SK-N-SH (cell line): ENCODE data around the gene ZBTB45.

Experiments used
- CHD2 ChIP-seq: fragments of 150-350 bp; IDR thresholded peaks from 2 replicates; pipeline ENCODE4 v1.6.1; 2018; ENCODE audit warnings: low read length; ENCODE audit not compliant: partially characterized antibody
- CTCF ChIP-seq: fragments of 200-600 bp; sonication (generic); IDR thresholded peaks from 2 replicates; pipeline ENCODE4 v1.6.1; 2017; ENCODE audit warnings: antibody characterized with exemption, mild to moderate bottlenecking, moderate library complexity
- EP300 ChIP-seq, 2 experiments: IDR thresholded peaks; 2 replicates each; pipeline versions ENCODE4 v1.4.0 to v1.6.1; 2012; ENCODE audit warnings: borderline replicate concordance in 1 of 2, low read depth in 1 of 2, low read length in 1 of 2
- EZH2phosphoT487 ChIP-seq: fragments of 200-600 bp; sonication (generic); IDR thresholded peaks from 2 replicates; pipeline ENCODE4 v1.6.1; 2017; ENCODE audit warnings: low read depth, mixed run types, mild to moderate bottlenecking, antibody characterized with exemption, moderate library complexity, borderline replicate concordance
- FOSL2 ChIP-seq: IDR thresholded peaks from 2 replicates; pipeline ENCODE4 v1.4.0; 2012; ENCODE audit warnings: low read depth, mild to moderate bottlenecking, moderate library complexity, borderline replicate concordance
- JUND ChIP-seq: IDR thresholded peaks from 2 replicates; pipeline ENCODE4 v1.4.0; 2012
- POLR2AphosphoS5 ChIP-seq: IDR thresholded peaks from 2 replicates; pipeline ENCODE4 v1.6.1; 2012; ENCODE audit warnings: low read depth, low read length
- RCOR1 ChIP-seq: fragments of 150-350 bp; IDR thresholded peaks from 2 replicates; pipeline ENCODE4 v1.6.1; 2017; ENCODE audit warnings: antibody characterized with exemption, low read length
- TAF1 ChIP-seq: IDR thresholded peaks from 2 replicates; pipeline ENCODE4 v1.6.1; 2012; ENCODE audit warnings: low read depth, mild to moderate bottlenecking, low read length, moderate library complexity, borderline replicate concordance
- ZBTB33 ChIP-seq: IDR thresholded peaks from 2 replicates; pipeline ENCODE4 v1.4.0; 2012; ENCODE audit warnings: low read depth, borderline replicate concordance

- no peak for TF ChIP-seq ZBTB33
- TF ChIP-seq CTCF: no peak
- no peak for TF ChIP-seq RCOR1
- no peak for TF ChIP-seq EZH2phosphoT487
- no peak; the same call in 1 of the 2 replicates for TF ChIP-seq POLR2AphosphoS5
- TF ChIP-seq JUND: no peak
- no peak for TF ChIP-seq CHD2
- no peak for TF ChIP-seq EP300 (IDR thresholded peaks at IDR 0.05; ENCODE audit: borderline replicate concordance in 1 of 2, low read depth in 1 of 2, low read length in 1 of 2)
- no peak for TF ChIP-seq TAF1
- no peak for TF ChIP-seq FOSL2
Observed at GRCh38 chr19:58550362-58551122, 30.9 kb upstream of the ZBTB45 start.
